C4-2B (cell line): Measurements from ENCODE around the gene CPB2.

Source experiments
- H3K27ac ChIP-seq: fragments of 450-650 bp; 2 replicates; pipeline ENCODE4 v1.5.1; 2017
- ZFX ChIP-seq: fragments of 450-650 bp; IDR thresholded peaks from 2 replicates; pipeline ENCODE4 v1.6.1; 2017
- TF ChIP-seq, protein P1 (sequence below): fragments of 450-650 bp; conservative IDR thresholded peaks from 2 replicates; pipeline ENCODE4 v1.5.1; 2017; ENCODE audit warnings: mild to moderate bottlenecking

The CPB2 gene

DNA sequence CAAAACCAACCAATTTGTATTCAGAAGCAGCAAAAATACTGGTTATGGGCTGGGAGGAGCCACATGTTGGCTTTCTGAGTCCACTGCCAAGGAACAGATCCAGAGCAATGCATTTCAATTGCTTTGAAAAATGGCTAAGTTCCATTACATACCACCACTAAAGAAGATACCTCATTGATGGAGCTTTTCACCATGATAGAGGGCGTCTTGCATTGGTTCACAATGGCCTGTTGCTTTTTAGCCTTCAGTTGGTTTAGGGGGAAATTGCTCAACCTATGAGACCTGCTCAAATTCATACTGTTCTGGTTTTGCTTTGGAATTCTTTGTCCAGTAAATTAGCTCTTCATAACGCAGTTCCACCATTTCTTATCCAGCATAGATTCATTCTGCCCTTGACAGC, 21.2 kb upstream of the CPB2 start:
- TF ChIP-seq ZFX, result no peak
- TF ChIP-seq, protein P1, sequence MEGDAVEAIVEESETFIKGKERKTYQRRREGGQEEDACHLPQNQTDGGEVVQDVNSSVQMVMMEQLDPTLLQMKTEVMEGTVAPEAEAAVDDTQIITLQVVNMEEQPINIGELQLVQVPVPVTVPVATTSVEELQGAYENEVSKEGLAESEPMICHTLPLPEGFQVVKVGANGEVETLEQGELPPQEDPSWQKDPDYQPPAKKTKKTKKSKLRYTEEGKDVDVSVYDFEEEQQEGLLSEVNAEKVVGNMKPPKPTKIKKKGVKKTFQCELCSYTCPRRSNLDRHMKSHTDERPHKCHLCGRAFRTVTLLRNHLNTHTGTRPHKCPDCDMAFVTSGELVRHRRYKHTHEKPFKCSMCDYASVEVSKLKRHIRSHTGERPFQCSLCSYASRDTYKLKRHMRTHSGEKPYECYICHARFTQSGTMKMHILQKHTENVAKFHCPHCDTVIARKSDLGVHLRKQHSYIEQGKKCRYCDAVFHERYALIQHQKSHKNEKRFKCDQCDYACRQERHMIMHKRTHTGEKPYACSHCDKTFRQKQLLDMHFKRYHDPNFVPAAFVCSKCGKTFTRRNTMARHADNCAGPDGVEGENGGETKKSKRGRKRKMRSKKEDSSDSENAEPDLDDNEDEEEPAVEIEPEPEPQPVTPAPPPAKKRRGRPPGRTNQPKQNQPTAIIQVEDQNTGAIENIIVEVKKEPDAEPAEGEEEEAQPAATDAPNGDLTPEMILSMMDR, result no peak
- H3K27ac ChIP-seq, result no peak overlapping the region

DNA sequence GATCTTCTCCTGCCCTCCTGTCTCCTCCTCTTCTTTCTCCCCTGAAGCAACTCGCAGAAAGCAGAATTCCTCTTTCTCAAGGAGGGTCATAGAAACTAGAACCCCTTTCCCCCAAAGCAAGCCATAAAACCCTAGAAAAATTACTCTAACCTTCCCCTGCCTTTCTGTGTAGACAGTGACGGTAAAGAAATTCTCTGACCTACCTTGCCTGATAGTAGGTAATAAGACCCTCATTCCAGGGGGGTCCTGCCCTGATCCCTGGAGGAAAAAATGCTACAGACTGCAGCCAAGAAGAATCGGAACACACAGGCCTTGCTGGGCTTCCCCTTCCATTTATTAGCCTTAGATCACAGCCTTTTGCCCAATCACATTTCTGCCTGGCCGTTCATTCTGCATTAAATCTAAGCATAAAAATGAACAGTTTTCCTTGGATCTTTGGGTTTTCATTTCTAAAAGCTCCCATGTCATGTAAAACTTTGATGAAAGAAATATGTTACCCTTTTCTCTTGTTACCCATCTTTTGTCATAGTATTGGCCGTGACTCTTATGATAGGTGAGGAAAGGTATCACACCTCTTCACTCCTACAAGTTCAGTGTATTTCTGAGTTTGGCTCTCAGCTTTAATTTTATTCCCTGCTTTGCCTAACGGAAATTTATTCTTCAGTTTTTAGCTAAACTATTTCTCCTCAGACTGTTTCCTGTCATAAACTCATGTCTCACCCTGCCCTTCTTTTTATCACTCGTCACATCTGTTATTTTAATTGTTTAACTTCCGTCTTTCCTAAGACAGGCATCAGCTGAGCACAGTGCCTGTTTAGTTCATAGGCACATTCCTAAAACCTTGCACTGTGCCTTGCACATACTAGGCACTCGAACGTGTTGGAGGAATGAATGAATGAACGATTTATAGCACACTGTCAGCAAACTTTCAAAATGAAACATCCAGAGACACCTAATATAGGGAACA, 20.4 kb upstream of the CPB2 start:
- TF ChIP-seq ZFX, result no peak
- TF ChIP-seq, protein P1, result no peak
- no peak overlapping the region for H3K27ac ChIP-seq

DNA sequence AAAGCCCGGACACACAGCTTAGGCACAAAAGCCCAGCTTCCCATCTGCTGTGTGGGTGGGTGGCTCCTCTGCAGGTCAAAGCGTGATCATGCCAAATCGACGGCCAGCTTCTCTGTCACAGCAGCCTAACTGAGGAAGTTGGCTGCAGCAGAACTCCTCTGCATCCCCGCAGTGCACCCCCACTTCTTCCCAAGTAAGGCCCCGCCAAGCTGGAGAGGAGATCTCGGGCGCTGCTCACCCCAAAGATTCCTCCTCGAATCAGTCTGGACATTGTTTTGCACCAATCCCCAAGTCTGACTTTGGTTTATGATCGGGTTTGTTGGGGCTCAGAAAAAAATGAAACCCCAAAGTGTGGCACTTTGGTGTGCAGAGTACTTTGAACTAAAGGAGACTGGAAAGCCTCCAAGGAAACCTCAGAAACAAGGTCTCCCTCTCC, 19.7 kb upstream of the CPB2 start:
- TF ChIP-seq ZFX, result no peak
- TF ChIP-seq, protein P1, result no peak
- no peak overlapping the region for H3K27ac ChIP-seq

DNA sequence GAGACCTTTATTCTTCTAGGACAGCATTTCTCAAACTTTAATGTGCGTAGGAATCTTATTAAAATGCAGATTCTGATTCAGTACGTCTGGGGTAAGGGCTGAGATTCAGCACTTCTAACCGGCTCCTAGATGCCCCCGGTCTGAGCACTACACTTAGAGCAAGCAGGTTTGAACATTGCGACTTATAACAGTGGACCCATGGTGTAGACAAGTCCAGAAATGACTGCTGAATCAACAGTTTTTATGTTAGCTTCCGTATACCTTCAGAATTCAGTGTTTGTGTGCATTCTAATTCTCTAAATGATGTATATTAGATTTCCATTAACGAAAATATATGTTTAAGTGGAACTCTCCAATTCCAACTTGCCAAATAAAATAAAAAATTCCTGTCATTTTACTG, 17.5 kb upstream of the CPB2 start:
- H3K27ac ChIP-seq, result no peak overlapping the region
- no peak for TF ChIP-seq ZFX
- TF ChIP-seq, protein P1, result no peak

DNA sequence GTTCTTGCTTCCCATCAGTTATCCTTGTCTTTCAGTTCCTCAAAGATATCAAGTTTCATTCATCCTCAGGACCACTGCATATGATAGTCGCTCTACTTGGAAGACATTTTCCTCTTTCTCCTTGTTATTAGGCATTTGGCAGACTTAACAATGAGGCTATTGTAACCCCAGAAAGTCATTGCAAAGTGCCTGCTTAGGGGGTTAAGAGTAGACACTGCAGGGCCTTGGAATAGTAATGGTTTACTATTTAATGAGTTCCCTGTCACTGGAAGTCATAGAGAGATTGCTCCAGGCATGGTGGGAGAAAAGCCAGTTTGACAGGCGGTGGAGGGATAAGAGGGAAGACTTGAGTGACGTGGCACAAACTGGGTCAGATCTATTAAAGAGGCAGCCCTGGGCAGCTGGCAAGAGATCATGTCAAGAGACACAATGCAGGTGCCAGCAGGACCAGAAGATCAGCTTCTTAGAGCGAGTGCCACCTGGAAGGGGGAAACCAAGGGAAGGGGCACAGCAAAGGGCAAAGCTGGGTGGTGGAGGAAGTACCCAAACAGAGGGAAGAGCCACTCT, 16.8 kb upstream of the CPB2 start:
- TF ChIP-seq ZFX, result no peak
- TF ChIP-seq, protein P1, result no peak

DNA sequence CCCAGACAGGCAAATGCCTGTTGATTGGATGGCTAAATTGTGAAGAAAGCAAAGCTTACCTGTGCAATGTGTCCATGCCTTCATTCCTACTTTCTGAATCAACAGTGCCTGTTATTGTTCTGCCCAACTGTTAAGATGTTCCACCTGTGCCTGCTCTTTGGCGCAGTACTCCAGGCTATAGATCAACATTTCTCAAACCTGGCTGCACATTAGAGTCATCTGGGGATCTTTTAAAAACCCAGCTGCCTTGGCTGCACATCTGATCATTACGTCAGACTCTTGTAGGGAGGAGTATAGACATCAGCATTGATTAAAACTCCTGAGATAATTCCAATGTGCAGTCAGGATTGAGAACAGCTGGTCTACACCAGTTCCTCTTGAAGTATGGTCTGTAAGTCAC, 16.2 kb upstream of the CPB2 start:
- TF ChIP-seq ZFX, result no peak
- TF ChIP-seq, protein P1, result no peak
- H3K27ac ChIP-seq, result peak overlapping the region; percentile 30; the same call in 1 of the 2 replicates

More for the DNA sequence above, 16.8 kb upstream of the CPB2 start:
- no peak overlapping the region for H3K27ac ChIP-seq
